MCF 10A (cell line): ENCODE measurements around the gene CLEC11A. TPM values are rescaled to one million over a fixed set of nuclear protein-coding genes. Genes with fewer than 3 reads are reported as not detected.
A peak's percentile ranks its signal among the peaks of the same experiment; 100 is the strongest.

Source experiments
- Bru-seq: library from RNA; stranded (reverse); fragments of 400-500 nt; gene quantifications from one replicate; lab custom pipeline; 2021; lab: Mats Ljungman, UMichigan
- BruChase-seq, 2 experiments: library from RNA; stranded (reverse); fragments of 400-500 nt; gene quantifications; one replicate each; lab custom pipeline; 2021; lab: Mats Ljungman, UMichigan
- BruUV-seq: library from RNA; stranded (reverse); fragments of 400-500 nt; replicated peaks from 2 replicates; lab custom pipeline; 2021; lab: Mats Ljungman, UMichigan
- CTCF ChIA-PET: fragments of 300-600 bp; sonication (Branson Sonifier 250); formaldehyde crosslinking; extraction: SDS; loops from one replicate; lab custom pipeline; 2021; ENCODE audit warnings: antibody characterized with exemption, inconsistent platforms; lab: Yijun Ruan, JAX
- POLR2A ChIA-PET: fragments of 300-600, 350-650 bp; sonication (Branson Sonifier 250); formaldehyde crosslinking; extraction: SDS; loops from one replicate; lab custom pipeline; 2020; ENCODE audit warnings: antibody characterized with exemption, inconsistent platforms; lab: Yijun Ruan, JAX
- DNase-seq: peaks from one replicate; pipeline ENCODE4 v3.0.0-alpha.2; 2018; ENCODE audit not compliant: unreplicated experiment
- H3K27ac Mint-ChIP-seq: one replicate; pipeline ENCODE4 v1.8.0; 2022; ENCODE audit warnings: mild to moderate bottlenecking, low read depth, mixed read lengths; ENCODE audit not compliant: unreplicated experiment
- H3K27me3 Mint-ChIP-seq: one replicate; pipeline ENCODE4 v1.8.0; 2022; ENCODE audit warnings: mixed read lengths; ENCODE audit not compliant: insufficient read depth, unreplicated experiment
- H3K36me3 Mint-ChIP-seq: one replicate; pipeline ENCODE4 v1.8.0; 2022; ENCODE audit warnings: mild to moderate bottlenecking, moderate library complexity, mixed read lengths; ENCODE audit not compliant: insufficient read depth, unreplicated experiment
- H3K4me1 Mint-ChIP-seq: one replicate; pipeline ENCODE4 v1.8.0; 2022; ENCODE audit warnings: mixed read lengths; ENCODE audit not compliant: insufficient read depth, unreplicated experiment
- H3K4me3 Mint-ChIP-seq: one replicate; pipeline ENCODE4 v1.8.0; 2022; ENCODE audit warnings: mild to moderate bottlenecking, moderate library complexity, mixed read lengths; ENCODE audit not compliant: unreplicated experiment
- H3K9me3 Mint-ChIP-seq: one replicate; pipeline ENCODE4 v1.8.0; 2022; ENCODE audit warnings: mixed read lengths; ENCODE audit not compliant: unreplicated experiment
- CTCF ChIP-seq: fragments of 200-600 bp; IDR thresholded peaks from one replicate; pipeline ENCODE4 v1.8.0; 2022; ENCODE audit warnings: antibody characterized with exemption, mild to moderate bottlenecking; ENCODE audit not compliant: unreplicated experiment
- intact Hi-C: fragments of 100-400 bp; cut with micrococcal nuclease; formaldehyde crosslinking; loops from 2 replicates; pipeline ENCODE4 v1.14.1; 2022
- long read RNA-seq: library from polyadenylated mRNA; stranded (forward); transcript quantifications from one replicate; pipeline ENCODE4 v2.0.0, GENCODE V29; 2022
- total RNA-seq: library from RNA; stranded (reverse); gene quantifications from 2 replicates; pipeline ENCODE4 v1.2.3, GENCODE V29; 2022

The CLEC11A gene
- total RNA-seq (2.4 and 2.8 TPM in 2 replicates), Bru-seq, nascent RNA (percentile 38 among the genes with signal in this experiment), BruChase-seq, experiment 1, labeled RNA remaining after a 6-hour chase (percentile 39 among the genes with signal in this experiment), BruChase-seq, experiment 2, labeled RNA remaining after a 2-hour chase (percentile 32 among the genes with signal in this experiment)
- long read RNA-seq, partial matches to known transcripts: 0 of 9 reads
- long read RNA-seq, other reads (novel, unspliced or antisense): 9 of 9 reads

DNA sequence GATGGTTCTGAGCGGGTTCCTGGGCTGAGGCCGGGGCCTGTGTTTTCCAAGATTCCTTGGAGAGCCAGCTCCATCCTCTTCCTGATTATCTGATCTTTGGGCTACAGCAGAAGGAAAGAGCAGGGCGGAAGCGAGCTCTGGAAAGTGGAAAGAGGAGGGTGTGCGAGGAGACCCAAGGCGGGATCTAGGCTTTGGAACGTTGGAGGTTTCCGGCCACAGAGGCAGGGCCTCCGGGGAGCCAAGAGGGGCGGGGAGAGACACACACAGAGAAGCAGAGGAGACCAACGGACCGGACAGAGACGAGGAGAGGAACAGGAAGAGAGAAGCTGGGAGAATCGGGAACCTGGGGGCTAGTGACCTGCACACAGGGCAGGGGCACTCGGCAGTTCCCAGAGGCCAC, at the start of gene CLEC11A:
Gene CLEC11A (plus strand): TSS at position 296 of the 400 bp plus-strand sequence. CDS start 162 bp downstream, outside the sequence.
- H3K27me3 Mint-ChIP-seq: no peaks in the 10 kb centered on the region
- H3K4me3 Mint-ChIP-seq: peak within 1 kb of the TSS; percentile 82
- BruUV-seq: no TSS peak
- TF ChIP-seq CTCF: no peak
- ChIA-PET POLR2A (no interaction called here), CTCF (interaction anchor here (0.5 to 1.3 kb wide), 3 partner anchors 11 to 18 kb away, joined by 3 to 4 read pairs (median 3); no protein-coding TSS in a partner anchor)
- H3K9me3 Mint-ChIP-seq: no peaks in the 10 kb centered on the region
- no peak within 1 kb of the TSS for H3K27ac Mint-ChIP-seq
- DNase-seq: no peak
- H3K36me3 Mint-ChIP-seq: no peaks in the 10 kb centered on the region
- peaks cover 7% of the 10 kb centered on the region for H3K4me1 Mint-ChIP-seq
- intact Hi-C loops: no loop called here

- ChIA-PET CTCF (no interaction called here), POLR2A (no interaction called here)
- no peak for TF ChIP-seq CTCF
- no peak overlapping the region for H3K4me3 Mint-ChIP-seq
- H3K36me3 Mint-ChIP-seq: peaks cover 6% of the 10 kb centered on the region
- peaks cover 5% of the 10 kb centered on the region for H3K4me1 Mint-ChIP-seq
- peaks cover 18% of the 10 kb centered on the region for H3K9me3 Mint-ChIP-seq
- DNase-seq: no peak
- no peak overlapping the region for H3K27ac Mint-ChIP-seq
- BruUV-seq: no TSS peak
- intact Hi-C loops: no loop called here
- H3K27me3 Mint-ChIP-seq: peaks cover 25% of the 10 kb centered on the region
These were observed 46.5 kb upstream of the CLEC11A start for GRCh38 chr19:50676625-50677197.

GRCh38 chr19:50677636-50678035, 45.5 kb upstream of the CLEC11A start:
- TF ChIP-seq CTCF: no peak
- Mint-ChIP-seq H3K27ac (no peak overlapping the region), H3K4me3 (no peak overlapping the region), H3K36me3 (peaks cover 6% of the 10 kb centered on the region), H3K27me3 (peaks cover 25% of the 10 kb centered on the region), H3K9me3 (peaks cover 18% of the 10 kb centered on the region), H3K4me1 (peaks cover 5% of the 10 kb centered on the region)
- intact Hi-C loops: no loop called here
- ChIA-PET CTCF (interaction anchor here (0.7 kb wide), 1 partner anchor 8 kb away, joined by 3 read pairs; no protein-coding TSS in a partner anchor), POLR2A (no interaction called here)
- DNase-seq: no peak
- BruUV-seq: no TSS peak

DNA sequence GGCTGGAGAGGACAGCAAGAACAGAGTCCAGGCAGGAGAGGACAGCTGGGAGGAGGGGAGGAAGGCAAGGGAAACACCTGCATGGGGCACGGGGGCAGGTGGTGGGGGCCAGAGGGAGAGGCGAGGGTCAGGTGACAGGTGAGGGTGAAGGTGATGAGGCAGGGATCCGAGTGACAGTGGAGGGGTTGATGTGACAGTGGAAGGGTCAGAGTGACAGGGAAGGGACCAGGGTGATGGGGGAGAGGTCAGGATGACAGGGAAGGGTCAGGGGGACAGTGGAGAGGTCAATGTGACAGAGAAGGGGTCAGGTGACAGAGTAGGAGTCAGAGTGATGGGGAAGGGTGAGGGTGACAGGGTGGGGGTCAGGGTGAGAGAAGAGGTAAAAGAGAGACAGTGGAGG, 44.8 kb upstream of the CLEC11A start:
- ChIA-PET POLR2A (no interaction called here), CTCF (no interaction called here)
- Mint-ChIP-seq H3K9me3 (peaks cover 18% of the 10 kb centered on the region), H3K27me3 (peaks cover 25% of the 10 kb centered on the region), H3K27ac (no peak overlapping the region), H3K4me1 (peaks cover 5% of the 10 kb centered on the region), H3K4me3 (no peak overlapping the region), H3K36me3 (peaks cover 6% of the 10 kb centered on the region)
- no TSS peak for BruUV-seq
- no peak for TF ChIP-seq CTCF
- DNase-seq: no peak
- intact Hi-C loops: no loop called here
